Measurements from ENCODE around the gene DCUN1D3. TPM values are rescaled to one million over a fixed set of nuclear protein-coding genes. Genes with fewer than 3 reads are reported as not detected.
A peak's percentile ranks its signal among the peaks of the same experiment; 100 is the strongest.
"Not testable (repeated sequence)": the region's sequence is repeated elsewhere in the genome, so short reads cannot be mapped to it uniquely, and the experiment has no call there.

The DCUN1D3 gene, protein sequence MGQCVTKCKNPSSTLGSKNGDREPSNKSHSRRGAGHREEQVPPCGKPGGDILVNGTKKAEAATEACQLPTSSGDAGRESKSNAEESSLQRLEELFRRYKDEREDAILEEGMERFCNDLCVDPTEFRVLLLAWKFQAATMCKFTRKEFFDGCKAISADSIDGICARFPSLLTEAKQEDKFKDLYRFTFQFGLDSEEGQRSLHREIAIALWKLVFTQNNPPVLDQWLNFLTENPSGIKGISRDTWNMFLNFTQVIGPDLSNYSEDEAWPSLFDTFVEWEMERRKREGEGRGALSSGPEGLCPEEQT
- total RNA-seq (2014; rRNA removed; shearing (Covaris generic)): 10.2 and 16.9 TPM in 2 replicates

DNA sequence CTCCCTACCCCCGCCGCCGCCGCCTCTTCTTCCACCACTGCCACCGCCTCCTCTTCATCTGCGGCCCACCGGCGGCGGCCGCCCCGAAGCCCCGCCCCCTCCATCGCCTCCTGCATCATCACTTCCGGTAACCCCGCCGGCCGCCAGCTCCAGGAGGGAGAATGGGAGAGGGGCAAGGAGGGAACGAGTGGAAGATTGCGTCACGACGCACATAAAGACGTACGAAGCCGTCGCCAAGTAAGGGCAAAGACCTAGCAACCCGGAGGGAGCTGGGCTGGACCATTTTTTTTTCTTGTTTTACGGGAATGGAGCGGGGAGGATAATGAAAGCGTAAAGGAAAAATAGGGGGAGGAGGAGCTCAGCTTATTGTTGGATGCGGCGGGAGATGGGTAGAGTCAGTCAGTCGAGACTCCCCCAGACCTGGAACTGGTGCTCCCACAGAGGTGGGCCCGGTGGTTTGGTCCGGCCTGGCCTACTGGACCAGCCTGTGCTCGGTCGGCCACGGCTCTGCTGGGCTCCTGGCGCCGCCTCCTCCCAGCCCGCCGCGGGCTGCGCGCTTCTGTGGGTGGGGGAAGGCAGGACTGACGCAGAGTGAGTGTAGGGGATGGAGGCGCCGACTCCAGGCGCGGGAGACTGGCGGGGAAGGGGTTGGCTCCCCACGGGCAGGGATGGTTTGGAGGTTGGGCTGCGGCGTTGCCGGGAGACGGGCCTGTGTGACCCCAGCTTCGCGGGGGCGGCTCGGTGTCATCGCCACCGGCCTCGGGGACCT is at the start of gene DCUN1D3, which contains the start of gene LYRM1:
TSS of gene DCUN1D3 (minus strand) at position 60 of the 769 bp plus-strand sequence. CDS start 37,820 bp downstream, outside the sequence.
TSS of gene LYRM1 (plus strand) at position 473 of the 769 bp plus-strand sequence. CDS start 14,785 bp downstream, outside the sequence.
- DNase-seq (ENCODE audit: low read depth): peak; percentile 99

GRCh38 chr16:20949660-20950059 is 49.5 kb upstream of the DCUN1D3 start:
- no peak for DNase-seq (ENCODE audit: low read depth)

DNA sequence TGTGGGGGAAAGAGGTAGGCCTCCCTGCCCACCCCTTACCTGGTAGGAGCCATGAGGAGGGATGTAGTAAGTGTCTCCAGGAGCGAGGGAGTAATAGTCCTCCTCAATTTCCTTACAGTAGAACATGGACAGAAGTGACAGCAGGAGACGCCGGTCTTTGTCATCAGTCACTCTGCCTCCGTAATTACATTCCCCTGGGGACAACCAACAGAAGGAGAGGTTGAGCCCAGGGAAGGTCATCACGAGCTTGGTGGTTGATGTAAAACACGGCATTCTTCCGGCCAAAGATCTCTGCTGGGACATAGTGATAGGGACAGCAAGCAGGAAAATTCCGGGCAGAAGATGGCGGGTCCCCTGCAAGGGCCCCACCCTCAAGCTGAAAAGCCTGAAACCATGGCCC is 48.3 kb upstream of the DCUN1D3 start:
- DNase-seq (ENCODE audit: low read depth): no peak

DNA sequence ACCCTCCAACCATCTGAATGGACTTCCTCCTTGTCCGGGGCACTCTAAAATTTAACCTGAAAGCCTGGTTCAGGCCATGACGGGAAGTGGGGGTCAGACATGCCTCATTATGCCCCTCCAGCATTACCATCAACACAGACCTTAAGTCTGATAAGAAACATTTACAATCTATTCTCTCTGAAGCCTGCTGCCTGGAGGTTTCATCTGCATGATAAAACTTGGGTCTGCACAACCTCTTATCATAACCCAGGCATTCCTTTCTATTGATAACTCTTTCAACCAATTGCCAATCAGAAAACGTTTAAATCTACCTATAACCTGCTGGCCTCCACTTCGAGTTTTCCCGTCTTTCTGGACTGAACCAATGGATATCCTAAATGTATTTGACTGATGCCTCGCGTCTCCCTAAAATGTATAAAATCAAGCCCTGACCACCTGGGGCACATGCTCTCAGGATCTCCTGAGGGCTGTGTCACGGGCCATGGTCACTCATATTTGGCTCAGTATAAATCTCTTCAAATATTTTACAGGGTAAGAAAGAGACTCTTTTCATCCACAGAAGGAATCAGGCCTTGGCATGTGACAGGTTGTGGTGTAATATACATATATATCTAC is 46.0 kb upstream of the DCUN1D3 start:
- no peak for DNase-seq (ENCODE audit: low read depth)

- DNase-seq (ENCODE audit: low read depth): not testable (repeated sequence)
Observed at GRCh38 chr16:20945575-20945875, 45.4 kb upstream of the DCUN1D3 start.

DNA sequence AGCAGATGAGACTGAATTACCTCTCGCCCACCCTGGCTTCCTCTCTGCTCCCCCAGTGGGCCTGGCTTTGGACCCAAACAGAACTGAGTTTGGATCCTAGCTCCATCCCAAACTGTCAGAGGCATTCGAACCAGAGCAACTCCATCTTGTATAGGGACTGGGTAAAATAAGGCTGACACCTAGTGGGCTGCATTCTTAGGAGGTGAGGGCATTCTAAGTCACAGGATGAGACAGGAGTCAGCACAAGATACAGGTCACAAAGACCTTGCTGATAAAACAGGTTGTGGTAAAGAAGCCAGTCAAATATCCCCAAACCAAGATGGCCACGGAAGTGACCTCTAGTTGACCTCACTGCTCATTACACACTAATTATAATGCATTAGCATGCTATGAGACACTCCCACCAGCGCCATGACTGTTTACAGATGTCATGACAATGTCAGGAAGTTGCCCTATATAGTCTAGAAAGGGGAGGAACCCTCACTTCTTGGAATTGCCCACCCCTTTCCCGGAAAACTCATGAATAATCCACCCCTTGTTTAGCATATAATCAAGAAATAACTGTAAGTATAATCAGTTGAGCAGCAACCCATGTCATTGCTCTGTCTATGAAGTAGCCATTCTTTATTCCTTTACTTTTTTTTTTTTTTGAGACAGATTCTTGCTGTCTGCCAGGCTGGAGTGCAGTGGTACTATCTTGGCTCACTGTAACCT is 44.9 kb upstream of the DCUN1D3 start:
- peak; percentile 51 for DNase-seq (ENCODE audit: low read depth)

- DNase-seq (ENCODE audit: low read depth): no peak
Observed at GRCh38 chr16:20942256-20942655, 42.1 kb upstream of the DCUN1D3 start.

GRCh38 chr16:20941636-20941926 is 41.4 kb upstream of the DCUN1D3 start:
- no peak for DNase-seq (ENCODE audit: low read depth)

DNA sequence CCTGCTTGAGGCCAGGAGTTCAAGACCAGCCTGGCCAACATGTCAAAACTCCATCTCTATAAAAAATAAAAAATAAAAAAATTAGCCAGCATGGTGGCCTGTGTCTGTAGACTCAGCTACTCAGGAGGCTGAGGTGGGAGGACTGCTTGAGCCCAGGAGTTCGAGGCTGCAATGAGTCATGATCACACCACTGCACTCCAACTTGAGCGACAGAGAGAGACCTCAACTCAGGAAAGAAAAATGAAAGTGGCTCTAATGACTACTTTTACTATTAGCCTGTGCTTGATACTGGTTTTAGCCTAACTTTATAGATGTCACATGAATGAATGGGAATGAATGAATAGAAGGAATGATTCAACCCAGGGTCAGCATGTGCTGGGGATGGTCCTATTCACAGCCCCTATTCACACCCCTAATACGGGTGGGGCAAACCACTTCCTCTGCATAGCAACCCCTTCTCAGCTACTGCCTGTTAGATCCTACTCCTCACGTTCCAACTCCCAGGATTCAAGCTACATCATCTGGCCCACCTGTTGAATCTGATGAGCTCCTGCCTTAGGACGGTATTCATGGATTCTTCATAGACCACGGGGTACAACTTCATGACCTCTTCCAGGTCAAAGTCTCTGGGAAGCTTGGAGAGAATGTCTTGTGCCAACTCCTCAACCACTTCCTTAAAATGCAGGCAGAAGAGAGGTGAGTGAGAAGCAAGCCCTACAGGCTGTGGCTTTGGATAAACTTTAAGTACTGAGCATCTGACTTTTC is 40.9 kb upstream of the DCUN1D3 start:
- no peak for DNase-seq (ENCODE audit: low read depth)

GRCh38 chr16:20939611-20940010 is 39.5 kb upstream of the DCUN1D3 start:
- no peak for DNase-seq (ENCODE audit: low read depth)

DNA sequence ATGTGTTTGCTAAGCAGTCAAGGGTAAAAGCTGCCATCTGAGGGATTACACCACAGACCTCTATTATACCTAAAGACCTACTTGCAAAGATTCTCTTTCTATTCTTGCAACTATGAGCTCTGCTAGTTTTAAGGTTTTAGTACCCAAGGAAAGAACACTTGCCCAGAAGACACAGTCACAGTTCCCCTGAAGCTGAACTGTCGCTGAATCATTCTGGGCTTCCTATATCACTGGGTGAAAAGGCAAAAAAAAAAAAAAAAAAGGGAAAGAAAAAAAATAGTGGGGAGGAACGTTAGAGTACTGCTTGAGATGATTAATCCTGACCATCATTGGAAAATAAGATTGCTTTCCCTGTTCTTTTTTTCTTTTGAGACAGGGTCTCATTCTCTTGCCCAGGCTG is 38.3 kb upstream of the DCUN1D3 start:
- peak; percentile 67 for DNase-seq (ENCODE audit: low read depth)

DNA sequence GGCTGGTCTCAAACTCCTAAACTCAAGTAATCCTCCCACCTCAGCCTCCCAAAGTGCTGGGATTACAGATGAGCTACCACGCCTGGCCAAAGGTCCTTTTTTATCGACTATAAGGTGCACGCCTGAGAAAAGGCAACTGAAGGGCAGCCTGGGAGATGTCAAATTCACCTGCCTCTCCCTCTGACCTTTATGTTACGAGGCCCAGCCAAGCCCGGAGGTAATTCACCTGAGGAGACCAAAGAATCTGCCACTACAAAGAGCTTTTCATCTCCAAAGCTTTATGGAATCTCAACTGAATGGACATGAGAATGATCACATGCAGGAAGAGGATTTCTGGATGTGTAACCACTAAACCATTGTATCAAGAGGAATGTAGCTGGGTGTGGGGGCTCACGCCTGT is 37.6 kb upstream of the DCUN1D3 start:
- no peak for DNase-seq (ENCODE audit: low read depth)

DNA sequence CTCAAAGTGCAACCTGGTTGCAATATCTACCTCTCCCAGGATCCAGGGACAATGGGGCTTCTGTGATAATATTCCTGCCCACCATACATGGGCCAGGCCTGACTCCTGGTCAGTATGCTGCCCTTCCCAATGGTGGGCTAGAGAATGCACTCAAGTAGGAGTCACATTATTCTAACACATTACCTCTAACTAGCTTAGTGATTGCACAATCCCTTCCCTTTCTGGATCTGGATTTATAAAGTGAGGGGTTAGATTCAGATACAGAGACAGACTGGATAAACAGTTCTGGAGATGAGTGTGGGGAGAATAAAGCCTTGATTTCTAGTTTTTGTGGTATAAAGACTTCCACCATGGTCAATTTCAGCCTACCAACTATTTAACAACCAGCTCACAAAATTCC is 33.4 kb upstream of the DCUN1D3 start:
- no peak for DNase-seq (ENCODE audit: low read depth)

- DNase-seq (ENCODE audit: low read depth): no peak
Observed at GRCh38 chr16:20931066-20931600, 31.0 kb upstream of the DCUN1D3 start.

DNA sequence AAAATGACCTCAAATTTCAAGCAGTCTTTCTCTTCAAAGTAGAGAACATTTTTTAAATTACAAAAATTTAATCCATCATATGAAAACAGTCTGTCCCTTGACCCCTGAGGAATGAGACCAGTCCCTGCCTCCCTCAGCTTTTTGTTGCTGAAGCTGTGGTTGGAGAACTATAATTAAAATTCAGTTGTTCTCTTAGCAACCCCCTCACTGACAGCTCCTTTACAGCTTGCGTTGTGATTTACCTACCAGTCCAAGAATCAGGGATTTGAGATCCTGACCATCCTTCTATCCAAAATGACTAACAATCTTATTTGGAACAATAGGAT is 30.2 kb upstream of the DCUN1D3 start:
- no peak for DNase-seq (ENCODE audit: low read depth)

DNA sequence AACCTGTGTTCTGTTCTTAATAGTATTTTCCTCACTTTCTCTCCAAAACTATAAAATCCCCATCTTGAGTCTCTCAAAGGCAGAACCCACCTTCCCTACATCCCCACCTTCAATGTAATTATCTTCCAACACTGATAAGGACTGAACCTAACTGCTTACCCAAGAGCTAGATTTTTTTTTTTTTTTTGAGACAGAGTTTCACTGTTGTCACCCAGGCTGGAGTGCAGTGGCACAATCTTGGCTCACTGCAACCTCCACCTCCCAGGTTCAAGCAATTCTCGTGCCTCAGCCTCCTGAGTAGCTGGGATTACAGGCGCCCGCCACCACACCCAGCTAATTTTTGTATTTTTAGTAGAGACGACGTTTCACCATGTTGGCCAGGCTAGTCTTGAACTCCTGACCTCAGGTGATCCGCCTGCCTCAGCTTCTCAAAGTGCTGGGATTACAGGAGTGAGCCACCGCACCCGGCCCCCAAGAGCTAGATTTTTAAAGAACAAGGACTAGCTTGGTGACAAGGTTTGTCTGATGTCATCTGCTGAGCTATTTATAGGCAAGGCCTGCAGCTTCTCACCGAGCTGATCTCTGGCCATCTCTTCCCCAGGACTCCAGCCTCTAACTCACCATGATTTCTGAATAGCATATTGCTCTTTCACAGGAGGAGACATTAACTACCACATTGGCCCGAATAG is 29.7 kb upstream of the DCUN1D3 start:
- DNase-seq (ENCODE audit: low read depth): not testable (repeated sequence)

GRCh38 chr16:20928774-20929411 is 28.7 kb upstream of the DCUN1D3 start:
- no peak for DNase-seq (ENCODE audit: low read depth)

- no peak for DNase-seq (ENCODE audit: low read depth)
Observed at GRCh38 chr16:20925751-20926150, 25.6 kb upstream of the DCUN1D3 start.

DNA sequence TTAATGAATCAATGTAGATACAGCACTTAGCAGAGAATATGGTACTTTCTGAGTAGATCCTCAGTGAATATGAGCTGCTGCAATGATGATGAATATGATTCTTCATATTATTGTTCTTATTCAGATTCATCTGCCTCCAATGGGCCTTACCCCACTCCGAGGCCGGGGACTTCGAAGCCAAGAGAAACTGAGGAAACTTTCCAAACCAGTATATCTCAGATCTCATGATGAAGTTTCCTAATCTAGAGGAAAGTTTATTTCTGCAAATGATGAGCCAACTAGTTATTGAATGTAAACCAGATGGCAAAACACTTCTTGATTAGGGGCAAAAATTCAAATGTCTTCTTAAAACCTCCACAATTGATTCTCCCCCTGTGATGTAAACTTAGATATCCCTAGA is 23.7 kb upstream of the DCUN1D3 start:
- DNase-seq (ENCODE audit: low read depth): no peak

DNA sequence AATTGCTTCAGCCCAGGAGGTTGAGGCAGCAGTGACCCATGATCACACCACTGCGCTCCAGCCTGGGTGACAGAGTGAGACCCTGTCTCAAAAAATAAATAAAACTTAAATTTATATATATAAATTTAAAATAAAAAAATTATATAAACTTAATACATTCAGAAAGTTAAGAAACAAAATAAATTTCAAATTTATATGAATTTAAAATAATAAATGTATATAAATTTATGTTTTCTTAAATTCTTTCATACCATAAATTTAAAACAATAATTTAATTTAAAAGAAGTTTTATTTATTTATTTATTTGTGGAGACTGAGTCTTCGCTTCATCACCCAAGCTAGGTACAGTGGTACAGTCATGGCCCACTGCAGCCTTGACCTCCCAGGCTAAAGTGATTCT is 20.6 kb upstream of the DCUN1D3 start:
- DNase-seq (ENCODE audit: low read depth): no peak
